HS-5 (cell line): ENCODE measurements around the gene EIF1.
"Not testable (repeated sequence)": the region's sequence is repeated elsewhere in the genome, so short reads cannot be mapped to it uniquely, and the experiment has no call there.

ENCODE experiments used
- DNase-seq: peaks from one replicate; pipeline ENCODE4 v3.0.0-alpha.2; 2012; ENCODE audit warnings: low read depth

EIF1 gene

DNA sequence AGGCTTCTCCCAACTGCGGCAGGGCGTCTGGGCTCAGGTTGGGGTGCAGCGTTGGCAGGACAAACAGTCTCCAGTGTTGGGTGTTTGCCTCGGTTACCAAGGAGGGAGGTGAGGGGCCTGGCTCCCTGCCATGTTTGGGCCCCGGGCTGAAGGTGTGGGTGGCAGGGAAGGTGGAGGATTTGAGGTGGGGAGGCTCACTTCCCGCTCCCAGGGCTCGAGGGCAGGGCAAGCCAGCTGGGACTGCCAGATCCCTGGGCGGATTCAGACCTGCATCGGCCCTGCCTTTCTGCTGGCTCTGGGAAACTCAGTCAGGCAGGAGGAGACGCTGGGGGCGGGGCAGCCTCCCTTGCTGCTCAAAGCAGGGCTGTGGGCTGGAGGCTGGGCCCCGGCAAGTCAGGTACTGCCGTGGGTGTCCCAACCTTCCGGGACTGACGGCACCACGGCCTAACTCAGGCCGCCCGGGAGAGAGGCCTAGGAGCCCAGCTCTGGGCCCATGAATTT lies 33.0 kb upstream of the EIF1 start:
- DNase-seq: no peak

DNA sequence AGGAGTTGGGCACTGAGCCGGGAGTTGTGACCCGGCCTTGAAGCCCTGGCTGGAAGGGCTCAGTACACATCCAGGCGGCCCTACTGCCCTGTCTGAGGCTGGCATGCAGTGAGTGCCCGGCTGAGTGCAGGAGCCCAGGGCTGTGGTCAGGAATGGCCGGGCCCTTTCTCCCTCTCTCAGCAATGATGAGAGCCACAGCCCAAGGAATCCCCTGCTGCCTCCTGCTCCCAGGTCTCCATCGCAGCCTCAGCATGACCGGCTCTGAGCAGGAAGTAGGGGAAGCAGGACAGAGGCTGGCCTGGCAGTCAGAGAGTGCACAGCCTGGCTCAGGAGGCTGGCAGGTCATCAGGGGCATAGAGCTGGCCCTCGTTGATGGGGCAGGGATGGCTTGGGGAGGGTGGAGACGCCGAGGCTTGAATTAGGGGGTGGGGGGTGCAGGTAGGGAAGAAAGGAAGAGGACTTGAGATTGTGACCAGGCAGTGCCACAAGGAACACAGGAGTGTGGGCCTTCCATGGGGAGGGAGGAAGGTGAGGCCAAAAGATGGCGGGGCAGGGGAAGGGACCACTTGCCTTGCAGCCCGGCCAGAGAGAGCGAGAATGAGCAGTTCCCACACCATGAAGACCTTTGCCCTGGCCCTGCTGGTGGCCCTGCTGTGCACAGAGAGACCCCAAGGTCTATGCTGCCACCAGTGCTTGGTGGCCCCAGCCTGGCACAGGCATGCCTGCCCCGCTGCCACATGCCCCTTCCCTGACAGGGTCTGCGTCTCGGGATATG lies 32.2 kb upstream of the EIF1 start:
- no peak for DNase-seq

DNA sequence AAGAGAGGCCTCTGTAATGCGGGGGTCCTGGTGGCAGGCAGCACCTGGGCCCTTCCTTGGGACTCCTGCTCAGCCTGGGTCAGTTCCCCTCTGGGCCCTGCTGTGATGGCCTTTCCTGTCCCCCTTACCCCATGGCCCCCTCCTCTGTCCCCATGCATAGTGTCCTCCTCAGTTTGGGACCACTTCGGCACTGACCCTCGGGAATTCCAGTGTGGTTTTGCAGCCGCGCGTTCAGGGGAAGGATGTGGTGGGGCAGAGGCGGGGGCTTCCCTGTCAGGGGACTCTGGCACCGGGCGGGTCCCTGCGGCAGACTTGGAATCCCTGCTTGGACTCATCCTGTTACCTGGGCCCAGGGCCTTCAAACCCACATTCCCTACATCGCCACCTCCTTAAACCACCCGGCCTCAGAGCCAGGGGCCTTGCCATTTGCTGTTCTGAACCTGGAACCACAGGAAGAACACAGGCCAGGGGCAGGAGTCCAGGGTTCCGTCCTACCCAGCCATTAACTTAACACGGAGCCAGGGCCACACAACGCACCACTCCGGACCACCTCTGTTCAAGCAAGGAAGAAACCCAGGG lies 31.4 kb upstream of the EIF1 start:
- no peak for DNase-seq

DNA sequence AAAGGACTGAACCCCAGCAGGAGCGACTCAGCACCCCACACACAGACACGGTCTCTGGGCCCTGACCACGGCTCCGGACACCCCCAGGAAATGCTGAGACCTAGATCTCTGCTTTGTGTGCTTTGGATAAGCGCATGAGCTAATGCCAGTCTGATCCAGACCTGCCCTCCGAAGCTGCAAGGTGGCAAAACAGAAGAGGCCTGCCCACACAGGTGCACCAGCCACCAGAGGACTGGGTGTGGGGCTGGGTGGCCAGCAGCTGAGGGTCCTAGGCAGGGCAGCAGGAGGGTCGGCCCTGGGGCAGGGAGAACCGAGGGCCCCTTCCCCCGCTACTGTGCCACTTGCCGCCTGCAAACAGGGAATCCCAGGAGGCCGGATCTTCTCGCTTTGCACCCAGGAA lies 30.7 kb upstream of the EIF1 start:
- no peak for DNase-seq

DNA sequence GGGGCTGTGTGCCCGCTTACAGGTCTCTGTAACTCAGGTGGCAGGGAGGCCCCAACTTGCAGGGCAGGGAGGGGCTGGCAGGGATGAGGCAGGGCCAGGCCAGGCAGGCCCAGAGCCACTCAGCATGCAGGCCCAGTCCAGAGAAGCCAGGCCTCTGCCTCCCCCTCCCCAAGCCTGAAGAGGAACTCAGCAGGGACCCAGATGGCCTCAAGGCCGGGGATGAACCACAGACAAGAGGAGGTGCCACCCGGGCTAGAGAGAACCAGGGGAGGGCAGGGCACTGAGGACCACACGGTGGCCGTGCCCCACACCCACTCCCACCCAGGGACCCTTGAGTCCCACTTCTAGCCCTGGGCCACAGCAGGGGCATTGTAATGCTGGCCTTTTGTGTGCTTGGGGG lies 29.8 kb upstream of the EIF1 start:
- DNase-seq: no peak

DNA sequence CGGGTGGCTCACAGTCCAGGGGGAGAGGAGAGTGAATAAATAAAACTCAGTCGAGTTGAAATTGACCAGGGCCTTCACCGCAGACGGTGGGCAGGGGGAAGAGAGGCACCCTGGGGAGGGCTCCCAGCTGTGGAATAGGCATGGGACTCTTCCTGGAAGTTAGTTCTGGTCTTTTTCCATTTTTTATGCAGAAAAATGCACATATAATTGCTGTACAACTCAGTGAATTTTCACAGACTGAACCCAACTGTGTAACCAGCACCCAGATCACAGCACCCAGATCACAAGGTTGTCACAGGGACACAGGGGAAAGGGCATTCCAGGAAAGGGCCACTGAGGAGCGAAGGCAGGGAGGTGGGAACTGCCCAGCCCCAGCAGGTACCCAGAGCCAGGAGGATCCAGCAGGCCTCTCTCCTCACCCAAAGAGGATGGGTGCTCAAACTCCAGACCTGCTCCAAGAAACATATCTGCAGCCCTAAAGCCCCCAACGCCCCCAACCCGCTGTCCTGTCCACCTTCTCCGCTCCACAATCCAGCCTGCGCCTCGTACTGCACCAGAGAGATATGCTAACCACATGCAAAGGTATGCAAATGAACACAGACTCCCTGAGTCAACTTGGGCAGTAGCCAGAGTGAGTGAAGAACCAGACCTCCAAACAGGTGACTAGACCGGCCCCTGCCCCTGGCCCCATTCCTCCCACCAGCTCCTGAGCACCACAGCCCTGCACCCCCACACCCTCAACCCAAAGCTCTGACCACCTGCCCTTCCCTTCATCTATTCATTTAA lies 29.1 kb upstream of the EIF1 start:
- no peak for DNase-seq

DNA sequence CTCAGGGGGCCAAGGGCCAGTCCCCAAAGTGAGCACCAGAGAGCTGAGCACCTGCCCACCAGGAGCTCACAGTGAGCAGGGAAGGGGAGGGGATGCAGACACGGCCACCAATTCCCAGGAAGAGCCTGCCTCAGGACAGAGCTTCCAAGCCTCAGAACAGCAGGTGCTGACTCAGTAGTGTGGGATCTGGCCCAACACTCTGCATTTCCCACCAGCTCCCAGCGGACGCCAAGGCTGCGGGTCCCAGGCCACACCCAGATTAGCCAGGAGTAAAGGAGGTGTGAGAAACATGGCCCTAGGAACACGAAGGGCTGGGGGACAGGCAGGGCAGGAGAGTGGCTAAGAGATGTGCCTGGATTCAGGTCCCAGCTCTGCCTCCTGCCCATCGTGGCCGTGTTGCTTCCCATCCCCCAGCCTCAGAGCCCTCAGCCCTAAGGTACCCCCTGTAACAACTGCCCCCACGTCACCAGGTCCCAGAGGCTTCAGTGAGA lies 28.4 kb upstream of the EIF1 start:
- no peak for DNase-seq

DNA sequence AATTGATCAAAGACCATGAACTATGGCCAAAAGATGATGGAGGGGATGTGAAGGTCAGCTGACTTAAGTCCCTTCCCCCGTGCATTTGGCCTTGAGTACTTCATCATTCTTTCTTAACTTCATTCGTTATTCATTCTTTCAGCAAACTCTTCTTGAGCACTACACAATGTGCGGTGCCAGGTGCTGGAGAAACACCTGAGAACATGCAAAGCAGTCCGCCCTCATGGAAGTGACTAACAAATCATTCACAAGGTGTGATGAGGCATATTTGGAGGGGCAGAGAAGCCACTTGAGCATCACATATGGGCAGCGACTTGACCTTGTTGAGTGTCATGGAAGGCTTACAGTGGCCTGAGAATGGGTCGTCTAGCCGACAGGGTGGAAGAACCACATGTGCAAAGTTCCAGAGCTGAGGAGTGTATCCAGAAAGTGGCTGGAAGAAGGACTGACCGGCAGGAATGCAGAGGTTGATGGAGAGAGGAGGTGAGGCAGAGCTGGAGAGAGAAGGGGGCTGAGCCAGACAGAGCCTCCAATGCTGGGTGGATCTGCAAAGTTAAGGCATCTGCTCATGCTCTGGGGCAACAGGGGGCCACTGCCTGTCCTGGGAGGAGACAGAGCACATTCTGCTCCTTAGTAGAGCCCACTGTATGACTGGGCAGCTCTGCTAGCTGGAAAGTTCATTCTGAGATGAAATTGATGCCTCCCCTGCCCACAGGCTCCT lies 25.1 kb upstream of the EIF1 start:
- DNase-seq: no peak

DNA sequence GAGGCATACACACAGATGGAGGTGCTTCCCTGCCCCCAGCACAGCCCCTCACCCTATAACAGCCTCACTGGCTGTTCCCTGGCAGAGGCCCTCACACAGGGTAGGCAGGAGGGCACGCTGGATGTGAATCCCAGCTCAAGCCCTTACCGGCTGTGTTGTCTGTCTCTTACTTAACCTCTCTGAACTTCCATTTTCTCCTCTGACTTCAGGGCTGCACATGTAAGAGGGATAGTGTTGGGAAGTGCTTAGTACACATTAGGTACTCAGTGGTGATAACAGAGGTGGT lies 24.6 kb upstream of the EIF1 start:
- no peak for DNase-seq

DNA sequence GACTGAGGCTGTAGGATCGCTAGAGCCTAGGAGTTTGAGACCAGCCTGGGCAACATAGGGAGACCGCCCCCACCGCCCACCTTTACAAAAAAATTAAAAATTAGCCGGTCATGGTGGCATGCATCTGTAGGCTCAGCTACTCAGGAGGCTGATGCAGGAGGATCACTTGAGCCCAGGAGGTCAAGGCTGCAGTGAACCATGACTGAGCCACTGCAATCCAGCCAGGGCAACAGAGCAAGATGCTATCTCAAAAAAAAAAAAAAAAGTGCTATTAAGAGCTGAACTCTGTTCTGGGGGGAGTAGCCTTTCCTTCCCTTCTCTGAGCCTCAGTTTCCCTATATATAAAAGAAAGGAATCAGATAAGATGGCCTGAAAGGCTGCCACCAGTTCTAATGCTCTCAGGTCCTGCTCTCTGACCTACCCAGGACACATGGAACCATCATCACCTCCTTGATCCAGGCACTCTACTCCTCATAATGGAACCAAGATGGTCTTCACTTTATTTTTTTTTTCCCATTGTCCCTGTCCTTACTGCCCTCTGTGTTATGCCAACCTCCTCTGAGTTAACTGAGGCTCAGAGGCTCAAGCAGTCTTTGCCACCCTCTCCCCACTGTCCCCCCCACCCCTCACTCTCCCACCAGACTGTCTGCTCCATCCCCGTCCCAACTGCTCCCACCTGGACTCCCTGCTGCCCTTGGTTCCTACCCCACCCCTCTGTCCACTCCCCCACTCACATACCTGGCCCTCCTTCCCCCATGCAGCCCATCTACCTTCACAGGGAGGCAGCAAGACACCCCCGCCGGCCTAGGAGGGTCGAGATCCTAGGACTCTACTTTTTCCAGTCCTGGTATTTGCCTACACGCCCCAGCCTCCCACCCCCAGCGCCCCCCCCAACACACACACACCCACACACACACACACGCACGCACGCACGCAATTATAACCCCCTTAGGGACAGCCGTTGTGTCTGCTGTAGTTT lies 23.8 kb upstream of the EIF1 start:
- DNase-seq: no peak

DNA sequence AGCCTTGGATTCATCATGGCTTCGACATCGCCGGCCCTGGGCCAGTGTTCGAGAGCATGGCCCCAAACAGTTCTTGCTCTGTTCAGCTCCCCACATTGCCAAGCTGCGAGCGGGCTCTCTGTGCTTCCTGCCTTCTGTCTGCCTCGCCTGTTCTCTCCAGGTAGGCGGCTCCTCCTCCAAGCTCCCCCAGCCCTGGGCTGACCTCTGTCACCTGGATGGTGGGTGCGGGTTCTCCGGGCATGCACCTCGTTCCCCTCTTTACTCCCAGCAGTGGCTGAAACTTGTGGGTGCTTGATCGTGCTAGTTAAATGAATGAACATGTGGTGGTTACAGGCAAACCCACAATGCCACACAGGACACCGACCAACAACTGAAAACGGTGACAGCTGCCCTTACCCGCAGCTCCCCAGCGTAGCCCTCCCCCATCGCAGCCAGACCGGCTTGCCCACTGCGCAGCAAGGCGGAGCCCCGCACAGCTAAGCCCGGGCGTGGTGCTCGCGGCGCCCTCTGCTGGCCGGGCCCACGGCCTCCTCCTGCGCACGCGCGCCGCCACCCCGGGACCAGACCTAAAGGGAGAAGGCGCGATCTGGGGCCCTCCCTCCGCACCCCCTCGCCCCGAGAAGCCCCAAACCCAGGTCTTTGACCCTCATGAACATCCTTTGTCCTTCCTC lies 23.0 kb upstream of the EIF1 start:
- no peak for DNase-seq

DNA sequence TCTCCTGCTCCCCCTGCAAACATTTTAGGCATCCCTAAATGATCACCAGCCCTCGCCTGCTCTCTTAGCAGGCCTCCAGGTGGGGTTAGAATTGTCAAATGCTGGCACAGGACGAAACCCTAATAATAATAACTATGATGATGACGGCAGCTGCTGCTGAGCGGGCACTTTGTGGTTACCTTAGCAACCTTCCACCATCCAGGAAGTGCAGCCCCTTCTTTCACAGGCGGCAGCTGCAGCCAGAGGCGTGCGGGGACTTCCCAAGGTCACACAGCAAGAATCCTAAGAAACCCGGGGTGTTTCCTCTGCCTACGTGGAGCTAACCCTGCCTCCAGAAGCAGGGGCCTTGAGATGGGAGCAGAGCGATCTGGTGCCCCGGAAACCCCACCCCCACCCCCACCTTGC lies 22.4 kb upstream of the EIF1 start:
- DNase-seq: no peak

DNA sequence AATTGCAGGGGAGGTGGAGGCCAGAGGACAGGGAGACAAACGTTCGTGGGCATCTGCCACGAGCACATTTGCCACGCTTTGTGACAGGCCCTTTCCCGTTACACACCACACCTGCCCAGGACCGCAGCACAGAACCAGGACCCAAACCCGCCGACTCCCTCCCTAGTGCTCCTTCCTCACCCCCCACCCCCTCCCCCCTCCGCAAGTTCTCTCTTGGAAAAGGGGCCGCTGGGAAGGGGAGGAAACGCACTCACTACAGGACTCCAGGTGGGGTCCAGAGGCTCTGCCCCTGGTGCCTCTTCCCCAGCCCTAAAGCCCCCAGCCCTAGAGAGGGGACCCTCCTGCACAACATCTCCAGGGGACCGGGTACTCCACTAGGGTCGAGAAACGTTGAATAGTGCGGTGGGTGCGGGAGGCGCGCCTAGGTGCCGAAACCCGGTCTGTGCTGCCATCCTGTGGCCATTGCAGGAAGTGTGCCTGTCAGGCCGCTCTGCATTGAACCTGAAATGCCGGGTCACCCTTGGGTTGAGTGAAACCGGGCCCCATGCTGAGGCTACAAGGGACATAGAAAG lies 21.9 kb upstream of the EIF1 start:
- no peak for DNase-seq

DNA sequence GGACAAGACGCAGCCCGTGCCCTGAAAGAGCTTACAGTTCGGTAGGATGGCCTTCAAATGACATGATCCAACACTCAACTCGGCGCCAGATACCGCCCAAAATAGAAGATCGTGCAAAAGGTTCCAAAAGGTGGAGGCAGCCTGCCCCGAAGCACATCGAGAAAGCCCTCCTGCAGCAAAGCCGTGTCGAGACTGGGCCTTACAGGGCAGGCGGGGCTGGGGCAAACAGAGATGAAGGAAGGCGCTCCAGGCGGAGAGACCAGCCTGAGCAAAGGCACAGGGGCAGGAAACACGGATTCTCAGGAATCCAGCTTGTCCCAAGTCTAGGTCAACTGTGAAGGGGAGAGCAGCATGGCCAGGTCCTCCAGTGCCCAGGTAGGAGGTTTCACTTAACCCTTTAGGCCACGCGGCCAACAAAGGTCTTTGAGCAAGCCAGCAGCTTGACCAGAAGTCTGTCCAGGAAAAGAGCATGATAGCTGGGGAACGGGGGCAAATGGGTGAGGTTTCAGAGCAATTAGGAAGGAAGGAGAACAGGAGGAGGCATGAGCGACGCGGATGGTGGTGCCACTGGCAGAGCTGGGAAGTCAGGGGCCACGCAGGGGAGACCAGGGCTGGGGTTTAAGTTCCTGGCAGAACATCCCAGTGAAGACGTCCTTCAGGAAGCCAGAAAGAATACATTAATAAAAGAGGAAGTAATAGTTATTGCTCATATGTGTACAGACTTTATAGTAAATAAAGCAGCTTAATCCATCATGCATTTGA lies 21.2 kb upstream of the EIF1 start:
- no peak for DNase-seq

DNA sequence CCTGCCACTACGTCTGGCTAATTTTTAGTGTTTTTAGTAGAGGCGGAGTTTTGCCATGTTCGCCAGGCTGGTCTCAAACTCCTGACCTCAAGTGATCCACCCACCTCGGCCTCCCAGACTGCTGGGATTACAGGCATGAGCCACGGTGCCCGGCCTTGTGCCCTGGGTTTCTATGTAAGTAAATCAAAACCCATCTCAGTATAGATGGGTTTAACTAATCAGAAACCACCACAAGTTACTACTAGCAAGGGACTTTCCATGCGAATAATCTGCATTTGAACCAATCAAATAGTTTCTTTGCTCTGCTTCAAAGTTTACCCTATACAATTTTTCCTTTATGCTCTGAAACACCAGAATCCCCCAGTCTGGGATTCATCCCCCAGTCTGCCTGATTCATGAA lies 16.5 kb upstream of the EIF1 start:
- DNase-seq: no peak

DNA sequence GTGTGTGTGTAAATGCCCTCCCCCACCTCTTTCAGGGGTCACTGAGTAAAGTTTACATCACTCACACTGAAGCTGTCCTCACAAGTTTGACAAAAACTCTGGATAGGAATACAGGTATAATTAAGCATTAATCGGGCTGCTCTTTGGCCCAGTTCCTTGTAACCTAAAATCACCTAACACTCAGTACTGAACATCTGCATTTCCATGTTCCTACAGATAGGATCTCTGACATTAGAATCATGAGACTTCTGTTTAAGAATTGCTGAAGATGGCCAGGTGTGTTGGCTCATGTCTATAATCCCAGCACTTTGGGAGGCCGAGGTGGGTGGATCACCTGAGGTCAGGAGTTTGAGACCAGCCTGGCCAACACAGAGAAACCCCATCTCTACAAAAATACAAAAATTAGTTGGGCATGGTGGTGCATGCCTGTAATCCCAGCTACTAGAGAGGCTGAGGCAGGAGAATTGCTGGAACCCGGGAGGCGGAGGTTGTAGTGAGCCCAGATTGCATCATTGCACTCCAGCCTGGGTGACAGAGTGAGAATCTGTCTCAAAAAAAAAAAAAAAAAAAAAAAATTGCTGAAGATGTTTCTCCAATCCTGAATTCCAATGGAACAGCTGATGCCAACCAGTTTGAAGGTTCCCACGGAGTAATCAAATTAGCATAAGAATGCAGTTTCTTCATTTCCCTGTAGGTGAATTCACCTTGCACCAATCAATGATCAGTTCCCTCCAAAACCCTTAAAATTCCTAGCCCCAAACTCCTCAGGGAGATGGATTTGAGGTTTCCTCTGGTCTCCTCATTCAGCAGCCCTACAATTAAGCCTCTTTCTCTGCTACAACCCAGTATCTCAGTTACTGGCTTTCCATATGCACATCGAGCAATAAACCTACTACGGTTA lies 13.3 kb upstream of the EIF1 start:
- not testable (repeated sequence) for DNase-seq

DNA sequence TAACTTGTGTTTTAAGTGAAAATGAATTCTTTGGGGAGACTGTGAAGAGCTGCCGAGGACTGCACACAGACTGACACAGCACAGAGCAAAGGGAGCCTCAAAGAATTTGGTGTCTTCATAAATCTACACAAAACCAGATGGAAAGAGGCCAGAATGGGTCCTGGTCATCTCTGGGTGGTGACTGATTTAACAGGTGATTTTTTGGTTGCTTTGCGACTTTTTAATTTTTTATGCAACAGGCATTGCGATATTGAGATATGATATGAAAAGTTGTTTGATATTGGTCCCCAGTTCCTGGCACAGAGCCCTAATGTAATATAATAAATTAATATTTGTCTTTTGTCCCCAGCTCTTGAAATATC lies 12.6 kb upstream of the EIF1 start:
- no peak for DNase-seq

DNA sequence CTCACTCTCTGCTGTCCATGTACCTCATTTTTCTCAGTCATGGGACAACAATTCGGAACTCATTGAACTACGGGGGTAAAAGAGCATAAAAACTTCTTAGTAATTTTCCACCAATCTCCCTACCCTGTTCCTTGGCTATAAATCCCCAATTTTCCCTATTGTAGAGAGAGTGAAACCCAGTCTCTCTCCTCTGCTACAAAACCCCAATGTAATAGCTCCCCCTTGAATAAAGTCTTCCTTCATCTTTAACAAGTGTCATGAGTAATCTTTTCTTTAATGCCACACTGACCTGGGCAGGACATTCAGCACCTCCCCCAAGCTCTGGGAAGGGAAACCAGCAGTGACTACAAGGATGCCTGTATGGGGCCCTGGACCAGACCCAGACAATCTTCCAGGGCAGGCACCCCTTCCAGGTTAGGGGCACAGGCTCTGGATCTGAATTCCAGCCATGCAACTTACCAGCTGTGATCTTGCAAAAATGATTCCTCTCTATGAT lies 10.2 kb upstream of the EIF1 start:
- DNase-seq: no peak
